Mucosa of stomach (tissue), 1 donor: ENCODE measurements around the gene SLCO2B1.

Experiments
- H3K27me3 ChIP-seq: one replicate; pipeline ENCODE4 v1.7.0; 2013; ENCODE audit warnings: mild to moderate bottlenecking, low read length; ENCODE audit not compliant: control insufficient read depth, insufficient read depth
- H3K36me3 ChIP-seq: one replicate; pipeline ENCODE4 v1.7.0; 2013; ENCODE audit warnings: low read length; ENCODE audit not compliant: control insufficient read depth, insufficient read depth
- H3K4me1 ChIP-seq: one replicate; pipeline ENCODE4 v1.7.0; 2013; ENCODE audit warnings: mild to moderate bottlenecking, low read length; ENCODE audit not compliant: control insufficient read depth, insufficient read depth
- H3K4me3 ChIP-seq: one replicate; pipeline ENCODE4 v1.7.0; 2013; ENCODE audit warnings: low read length
- H3K9ac ChIP-seq: one replicate; pipeline ENCODE4 v1.7.0; 2013; ENCODE audit warnings: mild to moderate bottlenecking, low read length, moderate library complexity
- H3K9me3 ChIP-seq: one replicate; pipeline ENCODE4 v1.7.0; 2013; ENCODE audit warnings: mild to moderate bottlenecking, low read length, moderate library complexity; ENCODE audit not compliant: control insufficient read depth
- donor health status: Pancreatic carcinoma.

The SLCO2B1 gene

GRCh38 chr11:75133976-75134375 lies 16.9 kb upstream of the SLCO2B1 start:
- Histone ChIP-seq H3K9me3 (no peaks in the 10 kb centered on the region), H3K4me1 (no peaks in the 10 kb centered on the region), H3K36me3 (no peaks in the 10 kb centered on the region)

DNA sequence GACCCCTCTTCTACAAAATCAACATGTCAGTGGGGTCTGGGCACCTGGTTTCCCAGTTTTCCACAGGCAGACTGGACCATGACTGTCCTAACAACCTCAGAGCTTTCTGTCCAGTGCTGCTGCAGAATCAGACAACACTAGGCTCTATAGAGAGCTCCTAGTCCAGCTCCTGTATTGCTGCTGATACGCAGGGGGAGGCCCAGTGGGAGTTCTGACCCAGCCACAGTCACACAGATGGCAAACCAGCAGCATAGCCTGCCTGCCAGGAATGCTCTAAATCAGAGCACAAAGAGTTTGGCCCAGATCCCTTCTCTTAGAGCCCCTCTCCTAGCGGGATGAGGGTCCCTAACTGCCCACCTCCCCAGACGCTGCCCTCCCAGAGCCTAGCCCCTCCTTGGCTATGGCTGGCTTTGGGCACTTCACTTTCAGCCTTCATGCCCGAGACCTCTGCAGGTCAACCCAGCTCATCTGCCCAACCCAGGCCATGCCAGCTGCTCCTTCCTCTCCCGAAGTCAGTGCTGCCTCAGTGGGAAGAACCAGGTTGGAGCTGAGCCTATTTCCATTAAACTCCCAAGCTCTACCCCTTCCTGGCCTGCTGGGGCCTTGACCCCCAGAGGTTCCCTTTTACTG lies 15.8 kb upstream of the SLCO2B1 start:
- H3K9me3 ChIP-seq: no peaks in the 10 kb centered on the region
- no peak overlapping the region for H3K9ac ChIP-seq
- H3K4me3 ChIP-seq: no peak overlapping the region
- no peaks in the 10 kb centered on the region for H3K4me1 ChIP-seq
- no peaks in the 10 kb centered on the region for H3K27me3 ChIP-seq
- no peaks in the 10 kb centered on the region for H3K36me3 ChIP-seq

More at GRCh38 chr11:75133976-75134375, 16.9 kb upstream of the SLCO2B1 start:
- H3K4me3 ChIP-seq: no peak overlapping the region
- H3K27me3 ChIP-seq: no peaks in the 10 kb centered on the region
- no peak overlapping the region for H3K9ac ChIP-seq

GRCh38 chr11:75135651-75136050 lies 15.3 kb upstream of the SLCO2B1 start:
- H3K9ac ChIP-seq: no peak overlapping the region
- H3K4me1 ChIP-seq: no peaks in the 10 kb centered on the region
- no peaks in the 10 kb centered on the region for H3K9me3 ChIP-seq
- H3K4me3 ChIP-seq: no peak overlapping the region
- H3K36me3 ChIP-seq: no peaks in the 10 kb centered on the region
- no peaks in the 10 kb centered on the region for H3K27me3 ChIP-seq

DNA sequence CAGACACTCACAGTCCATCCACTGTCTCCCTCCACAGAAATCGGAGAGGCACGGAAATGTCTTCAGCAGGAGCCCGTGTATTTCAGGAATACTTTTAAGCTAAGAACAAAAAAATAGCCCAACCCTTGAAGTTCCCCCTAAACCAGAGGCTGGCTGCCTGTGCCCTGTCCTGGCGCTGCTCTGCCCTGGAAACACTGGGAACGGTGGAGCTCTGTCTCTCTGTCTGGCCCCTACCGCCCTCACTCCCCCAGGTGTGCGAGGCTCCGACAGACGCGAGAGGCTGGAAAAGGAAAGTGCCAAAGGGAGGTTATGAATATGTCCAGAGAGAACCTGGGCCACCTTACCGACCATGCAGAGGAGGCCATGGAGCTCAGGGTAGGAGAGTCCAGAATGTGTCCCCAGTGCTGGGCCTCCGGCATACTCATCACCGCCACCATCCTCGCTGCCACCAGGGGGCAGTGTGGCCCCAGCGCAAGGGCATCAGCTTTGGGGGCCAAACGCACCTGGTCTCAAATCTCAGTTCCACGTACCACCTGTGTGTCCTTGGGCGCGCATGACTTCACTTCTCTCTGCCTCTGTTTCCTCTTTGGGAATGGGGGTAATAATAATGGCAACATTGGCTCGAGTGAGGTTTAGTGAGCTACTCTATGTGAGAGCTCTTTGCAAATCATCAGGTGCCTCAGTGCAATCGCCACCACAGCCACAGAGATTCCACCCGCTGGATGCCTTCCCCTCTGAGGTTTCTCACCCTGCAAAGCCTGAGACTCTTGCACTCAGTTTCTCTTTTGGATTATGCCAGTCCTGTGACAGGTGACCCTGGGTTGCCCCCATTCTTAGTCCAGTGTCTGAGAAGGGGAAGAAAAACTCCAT lies 10.4 kb upstream of the SLCO2B1 start:
- no peaks in the 10 kb centered on the region for H3K36me3 ChIP-seq
- H3K27me3 ChIP-seq: no peaks in the 10 kb centered on the region
- H3K9ac ChIP-seq: no peak overlapping the region
- no peak overlapping the region for H3K4me3 ChIP-seq
- no peaks in the 10 kb centered on the region for H3K4me1 ChIP-seq
- H3K9me3 ChIP-seq: no peaks in the 10 kb centered on the region

DNA sequence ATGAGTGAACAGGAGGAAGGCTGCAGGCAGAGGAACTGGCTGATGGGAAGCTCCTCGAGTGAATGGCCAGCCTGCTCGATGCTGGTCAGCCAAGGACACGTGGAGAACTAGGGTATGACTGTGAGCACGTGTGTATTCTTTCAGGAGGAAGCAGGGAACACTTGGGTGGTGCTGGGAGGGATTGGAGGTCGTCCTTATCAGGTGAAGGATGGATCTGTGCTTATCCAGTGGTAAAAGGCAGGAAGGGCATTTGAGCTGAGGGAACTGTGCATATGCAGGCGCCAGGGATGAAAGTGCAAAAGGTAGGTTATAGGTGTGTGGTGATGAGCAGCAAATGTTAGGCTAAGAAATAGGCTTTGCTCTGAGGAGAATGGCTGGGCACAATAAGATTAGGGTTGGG lies 9.7 kb upstream of the SLCO2B1 start:
- H3K27me3 ChIP-seq: no peaks in the 10 kb centered on the region
- no peaks in the 10 kb centered on the region for H3K36me3 ChIP-seq
- H3K4me1 ChIP-seq: peaks cover under 1% of the 10 kb centered on the region
- no peak overlapping the region for H3K9ac ChIP-seq
- H3K9me3 ChIP-seq: no peaks in the 10 kb centered on the region
- H3K4me3 ChIP-seq: no peak overlapping the region

DNA sequence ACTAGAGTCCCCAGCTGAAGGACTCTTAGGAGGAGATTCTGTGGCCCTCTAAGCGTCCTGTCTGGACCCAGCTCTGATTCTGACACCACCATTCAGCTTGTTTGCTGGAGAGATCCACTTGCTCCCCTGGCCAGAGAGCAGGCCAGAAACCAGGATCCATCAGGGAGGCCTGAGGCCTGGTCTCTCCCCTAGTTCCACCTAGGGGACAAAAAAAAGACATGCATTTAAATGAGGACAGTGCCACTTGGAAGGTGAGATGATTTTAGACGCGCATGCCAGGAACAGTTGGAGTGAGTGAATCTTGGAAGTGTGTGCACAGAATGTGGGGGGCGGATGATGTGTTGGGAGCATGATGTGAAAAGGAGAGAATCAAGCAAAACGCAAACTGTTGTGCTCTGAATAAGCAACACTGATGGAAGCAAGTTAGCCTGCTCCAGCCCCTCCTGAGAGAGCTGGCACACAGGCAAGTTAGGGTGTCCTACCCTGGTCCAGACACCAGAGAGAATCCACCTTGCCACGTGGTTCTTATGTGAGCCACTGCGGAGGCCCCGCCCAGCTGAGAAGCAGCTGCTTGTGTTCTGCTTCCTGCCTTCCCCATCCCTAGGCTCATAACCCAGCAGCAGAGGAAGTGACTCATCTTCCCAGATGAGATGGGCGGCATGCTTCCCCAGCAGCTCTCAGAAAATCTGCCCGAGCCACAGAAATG lies 8.0 kb upstream of the SLCO2B1 start:
- no peak overlapping the region for H3K4me3 ChIP-seq
- H3K27me3 ChIP-seq: no peaks in the 10 kb centered on the region
- H3K4me1 ChIP-seq: peaks cover 4% of the 10 kb centered on the region
- no peaks in the 10 kb centered on the region for H3K9me3 ChIP-seq
- H3K9ac ChIP-seq: no peak overlapping the region
- H3K36me3 ChIP-seq: no peaks in the 10 kb centered on the region

GRCh38 chr11:75143420-75143731 lies 7.5 kb upstream of the SLCO2B1 start:
- Histone ChIP-seq H3K4me1 (peaks cover 4% of the 10 kb centered on the region), H3K9me3 (no peaks in the 10 kb centered on the region), H3K9ac (no peak overlapping the region), H3K36me3 (no peaks in the 10 kb centered on the region), H3K27me3 (no peaks in the 10 kb centered on the region), H3K4me3 (no peak overlapping the region)

- H3K36me3 ChIP-seq: no peaks in the 10 kb centered on the region
- peaks cover 4% of the 10 kb centered on the region for H3K4me1 ChIP-seq
- H3K27me3 ChIP-seq: no peaks in the 10 kb centered on the region
- H3K9ac ChIP-seq: no peak overlapping the region
- no peak overlapping the region for H3K4me3 ChIP-seq
- H3K9me3 ChIP-seq: no peaks in the 10 kb centered on the region
Observed at GRCh38 chr11:75144716-75145014, 6.2 kb upstream of the SLCO2B1 start.

- no peak overlapping the region for H3K4me3 ChIP-seq
- no peak overlapping the region for H3K9ac ChIP-seq
- H3K36me3 ChIP-seq: no peaks in the 10 kb centered on the region
- H3K9me3 ChIP-seq: no peaks in the 10 kb centered on the region
- H3K4me1 ChIP-seq: peaks cover 12% of the 10 kb centered on the region
- H3K27me3 ChIP-seq: no peaks in the 10 kb centered on the region
Observed at GRCh38 chr11:75145196-75145971, 5.5 kb upstream of the SLCO2B1 start.

DNA sequence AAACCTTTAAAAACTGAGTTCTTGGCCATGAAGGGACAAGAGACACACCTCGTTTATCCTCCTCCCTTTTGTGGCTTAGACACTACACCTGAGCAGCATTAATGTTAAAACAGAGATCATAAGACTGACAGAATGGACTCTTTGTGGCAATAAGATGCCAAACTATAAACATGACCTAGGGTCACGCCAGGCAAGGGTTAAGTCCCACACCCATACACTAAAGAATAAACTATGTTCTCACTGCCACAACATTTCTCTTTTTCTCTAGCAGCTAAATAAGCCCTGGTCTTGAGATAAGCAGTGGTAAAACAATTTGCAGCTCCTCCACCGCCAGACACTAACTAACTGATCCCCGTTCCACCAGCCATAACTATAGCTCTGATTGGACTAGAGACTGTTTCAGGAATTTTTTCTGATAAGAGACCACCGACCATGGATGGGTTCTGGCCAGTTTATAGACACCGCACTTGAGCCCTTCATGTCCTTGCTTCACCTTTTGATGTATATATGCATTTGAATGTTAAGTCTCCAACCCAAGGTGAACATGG lies 4.9 kb upstream of the SLCO2B1 start:
- no peak overlapping the region for H3K4me3 ChIP-seq
- H3K4me1 ChIP-seq: peaks cover 18% of the 10 kb centered on the region
- H3K9me3 ChIP-seq: no peaks in the 10 kb centered on the region
- no peaks in the 10 kb centered on the region for H3K27me3 ChIP-seq
- no peaks in the 10 kb centered on the region for H3K36me3 ChIP-seq
- no peak overlapping the region for H3K9ac ChIP-seq

DNA sequence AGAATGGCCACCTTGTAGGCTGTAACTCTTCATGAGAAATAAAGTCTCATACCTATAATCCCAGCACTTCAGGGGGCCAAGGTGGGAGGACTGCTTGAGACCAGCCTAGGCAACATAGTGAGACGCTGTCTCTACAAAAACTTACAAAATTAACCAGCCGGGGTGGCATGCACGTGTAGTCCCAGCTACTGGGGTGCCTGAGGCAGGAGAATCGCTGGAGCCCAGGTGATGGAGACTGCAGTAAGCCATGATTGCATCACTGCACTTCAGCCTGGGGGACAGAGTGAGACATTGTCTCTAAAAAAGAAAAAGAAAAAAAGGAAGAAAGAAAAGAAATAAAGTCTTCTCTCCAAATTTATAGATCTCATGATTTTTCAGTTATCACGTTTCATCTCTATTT lies 4.2 kb upstream of the SLCO2B1 start:
- Histone ChIP-seq H3K36me3 (no peaks in the 10 kb centered on the region), H3K9ac (no peak overlapping the region), H3K27me3 (no peaks in the 10 kb centered on the region), H3K4me1 (peaks cover 25% of the 10 kb centered on the region), H3K9me3 (no peaks in the 10 kb centered on the region), H3K4me3 (no peak overlapping the region)
